IMR-90 (cell line): ENCODE measurements around the gene MUSTN1. TPM values are rescaled to one million over a fixed set of nuclear protein-coding genes. Genes with fewer than 3 reads are reported as not detected.

Experiments
- ATAC-seq: fragments of 200-7000 bp; cut with Tn5 transposase; 2 replicates; pipeline ENCODE4 v1.9.1; 2020; ENCODE audit warnings: low read depth, mild to moderate bottlenecking, moderate library complexity
- BruUV-seq: library from RNA; stranded (reverse); fragments of 400-500 nt; replicated peaks from 2 replicates; lab custom pipeline; 2021; lab: Mats Ljungman, UMichigan
- CTCF ChIA-PET: fragments of 300-600 bp; formaldehyde crosslinking; extraction: SDS; loops from one replicate; lab custom pipeline; 2021; ENCODE audit warnings: antibody characterized with exemption; lab: Yijun Ruan, JAX
- POLR2A ChIA-PET: fragments of 300-600 bp; sonication (Branson Sonifier 250); formaldehyde crosslinking; loops from one replicate; lab custom pipeline; 2022; ENCODE audit warnings: antibody characterized with exemption; ENCODE audit not compliant: unreplicated experiment; lab: Charles Lee
- DNase-seq: peaks from one replicate; pipeline ENCODE4 v3.0.0; 2013
- H2AFZ ChIP-seq: replicated peaks from 2 replicates; pipeline ENCODE3; 2013; ENCODE audit warnings: low read length, mild to moderate bottlenecking; ENCODE audit not compliant: poor library complexity
- H2AK5ac ChIP-seq: 2 replicates; pipeline ENCODE4 v1.6.1; 2013; ENCODE audit warnings: low read depth, low read length, inconsistent platforms
- H2AK9ac ChIP-seq: replicated peaks from 2 replicates; pipeline ENCODE3; 2013; ENCODE audit warnings: mild to moderate bottlenecking, low read depth, low read length, moderate library complexity; ENCODE audit not compliant: poor library complexity
- H2BK120ac ChIP-seq: 2 replicates; pipeline ENCODE4 v1.6.1; 2013; ENCODE audit warnings: low read depth, low read length, inconsistent platforms
- H2BK15ac ChIP-seq: 3 replicates; pipeline ENCODE4 v1.6.1; 2013; ENCODE audit warnings: low read depth, low read length, inconsistent platforms
- H2BK20ac ChIP-seq: 2 replicates; pipeline ENCODE4 v1.6.1; 2013; ENCODE audit warnings: low read depth, mild to moderate bottlenecking, inconsistent platforms, low read length, moderate library complexity
- H2BK5ac ChIP-seq: 2 replicates; pipeline ENCODE4 v1.6.1; 2013; ENCODE audit warnings: mild to moderate bottlenecking, low read depth, low read length, inconsistent platforms; ENCODE audit not compliant: poor library complexity, severe bottlenecking
- H3K14ac ChIP-seq: replicated peaks from 2 replicates; pipeline ENCODE4 v1.6.1; 2013; ENCODE audit warnings: low read depth, low read length, inconsistent platforms
- H3K18ac ChIP-seq: 2 replicates; pipeline ENCODE4 v1.6.1; 2013; ENCODE audit warnings: low read depth, low read length, control low read depth
- H3K23ac ChIP-seq: 2 replicates; pipeline ENCODE4 v1.6.1; 2013; ENCODE audit warnings: low read depth, low read length, inconsistent platforms
- H3K27ac ChIP-seq: 2 replicates; pipeline ENCODE4 v1.5.1; 2013; ENCODE audit warnings: mild to moderate bottlenecking, control low read depth, low read length; ENCODE audit not compliant: insufficient read depth
- H3K27me3 ChIP-seq: 2 replicates; pipeline ENCODE4 v1.6.1; 2013; ENCODE audit warnings: low read length; ENCODE audit not compliant: control insufficient read depth, insufficient read depth
- H3K36me3 ChIP-seq: 2 replicates; pipeline ENCODE4 v1.6.1; 2013; ENCODE audit warnings: low read length, mixed read lengths; ENCODE audit not compliant: control insufficient read depth, insufficient read depth
- H3K4ac ChIP-seq: 2 replicates; pipeline ENCODE4 v1.6.1; 2013; ENCODE audit warnings: low read depth, low read length, inconsistent platforms
- H3K4me1 ChIP-seq: 2 replicates; pipeline ENCODE4 v1.6.1; 2013; ENCODE audit warnings: low read length, mixed read lengths; ENCODE audit not compliant: control insufficient read depth, insufficient read depth
- H3K4me2 ChIP-seq: 2 replicates; pipeline ENCODE4 v1.6.1; 2013; ENCODE audit warnings: low read depth, mild to moderate bottlenecking, control low read depth, low read length, moderate library complexity
- H3K4me3 ChIP-seq: 2 replicates; pipeline ENCODE4 v1.5.1; 2013; ENCODE audit warnings: low read depth, mild to moderate bottlenecking, control low read depth, low read length, moderate library complexity; ENCODE audit not compliant: insufficient read depth
- H3K56ac ChIP-seq: 2 replicates; pipeline ENCODE4 v1.6.1; 2013; ENCODE audit warnings: low read length, inconsistent platforms; ENCODE audit not compliant: insufficient read depth; ENCODE audit errors: extremely low read depth
- H3K79me1 ChIP-seq, 2 experiments: 2 replicates each; pipeline ENCODE4 v1.6.1; 2013; ENCODE audit warnings: low read length in 2 of 2, inconsistent platforms in 1 of 2, low read depth in 1 of 2
- H3K9ac ChIP-seq: 2 replicates; pipeline ENCODE4 v1.6.1; 2013; ENCODE audit warnings: low read depth, low read length, control low read depth
- H3K9me1 ChIP-seq: 2 replicates; pipeline ENCODE4 v1.6.1; 2013; ENCODE audit warnings: low read length, inconsistent platforms; ENCODE audit not compliant: insufficient read depth
- H3K9me3 ChIP-seq: 2 replicates; pipeline ENCODE4 v1.6.1; 2013; ENCODE audit warnings: low read length; ENCODE audit not compliant: control insufficient read depth, insufficient read depth
- H4K20me1 ChIP-seq: 2 replicates; pipeline ENCODE4 v1.6.1; 2013; ENCODE audit warnings: low read length, inconsistent platforms; ENCODE audit not compliant: insufficient read depth
- H4K5ac ChIP-seq: 2 replicates; pipeline ENCODE4 v1.6.1; 2013; ENCODE audit warnings: mild to moderate bottlenecking, low read depth, low read length, control low read depth
- H4K8ac ChIP-seq, 2 experiments: 2 replicates each; pipeline ENCODE4 v1.6.1; 2013; ENCODE audit warnings: low read depth in 2 of 2, low read length in 2 of 2, control low read depth in 1 of 2, inconsistent platforms in 1 of 2
- H4K91ac ChIP-seq: 2 replicates; pipeline ENCODE4 v1.6.1; 2013; ENCODE audit warnings: low read depth, low read length, inconsistent platforms; ENCODE audit not compliant: insufficient read depth
- BHLHE40 ChIP-seq: fragments of 150-350 bp; IDR thresholded peaks from 2 replicates; pipeline ENCODE4 v1.6.1; 2016; ENCODE audit warnings: mild to moderate bottlenecking, low read depth, low read length
- CEBPB ChIP-seq: IDR thresholded peaks from 2 replicates; pipeline ENCODE4 v1.6.1; 2012; ENCODE audit warnings: low read depth, low read length, improper control_type of control experiment
- CHD1 ChIP-seq: IDR thresholded peaks from 2 replicates; pipeline ENCODE4 v1.6.1; 2012; ENCODE audit warnings: low read depth, low read length, improper control_type of control experiment
- FOS ChIP-seq: fragments of 150-350 bp; IDR thresholded peaks from 2 replicates; pipeline ENCODE4 v1.6.1; 2016; ENCODE audit warnings: low read depth, low read length
- MAFK ChIP-seq: IDR thresholded peaks from 2 replicates; pipeline ENCODE4 v1.6.1; 2012; ENCODE audit warnings: low read depth, low read length, improper control_type of control experiment
- MAZ ChIP-seq: IDR thresholded peaks from 2 replicates; pipeline ENCODE4 v1.6.1; 2012; ENCODE audit warnings: low read depth, mild to moderate bottlenecking, low read length, improper control_type of control experiment, moderate library complexity, borderline replicate concordance
- MXI1 ChIP-seq: IDR thresholded peaks from 2 replicates; pipeline ENCODE4 v1.6.1; 2012; ENCODE audit warnings: low read depth, mild to moderate bottlenecking, low read length, moderate library complexity, borderline replicate concordance
- NFE2L2 ChIP-seq: fragments of 150-350 bp; IDR thresholded peaks from 2 replicates; pipeline ENCODE4 v1.6.1; 2016; ENCODE audit warnings: low read depth, mild to moderate bottlenecking, low read length
- POLR2A ChIP-seq: IDR thresholded peaks from 2 replicates; pipeline ENCODE4 v1.6.1; 2012; ENCODE audit warnings: mild to moderate bottlenecking, low read depth, low read length
- RAD21 ChIP-seq: IDR thresholded peaks from 2 replicates; pipeline ENCODE4 v1.6.1; 2012; ENCODE audit warnings: low read length, improper control_type of control experiment
- RCOR1 ChIP-seq: IDR thresholded peaks from 2 replicates; pipeline ENCODE4 v1.6.1; 2012; ENCODE audit warnings: mild to moderate bottlenecking, low read length, improper control_type of control experiment; ENCODE audit not compliant: insufficient replicate concordance
- RFX5 ChIP-seq: IDR thresholded peaks from 2 replicates; pipeline ENCODE4 v1.8.0; 2012; ENCODE audit warnings: low read depth, mild to moderate bottlenecking, low read length, moderate library complexity
- SMC3 ChIP-seq: fragments of 150-350 bp; IDR thresholded peaks from 2 replicates; pipeline ENCODE4 v1.6.1; 2016; ENCODE audit warnings: low read depth, mild to moderate bottlenecking, antibody characterized with exemption, low read length, moderate library complexity
- USF2 ChIP-seq: fragments of 150-350 bp; IDR thresholded peaks from 2 replicates; pipeline ENCODE4 v1.6.1; 2017; ENCODE audit warnings: mild to moderate bottlenecking, antibody characterized with exemption, low read length, low read depth
- WGBS, 2 experiments: methylation state at CpG; one replicate each; pipeline versions ENCODE4 v1.1.5 to v1.1.7; 2013; ENCODE audit warnings: missing lambda C conversion rate in 2 of 2; ENCODE audit not compliant: insufficient read length in 1 of 2; ENCODE audit errors: extremely low coverage in 2 of 2; 5-methylcytosine and 5-hydroxymethylcytosine counted together
- dilution Hi-C: fragments of 300-500 bp; cut with HindIII; formaldehyde crosslinking; loops from one replicate; pipeline ENCODE4 v1.14.3; 2018; ENCODE audit warnings: low sequenced_read_pairs; ENCODE audit not compliant: unreplicated experiment
- in situ Hi-C: fragments of 300-500 bp; cut with MboI; formaldehyde crosslinking; loops from 3 replicates; pipeline ENCODE4 v1.14.3; 2019; ENCODE audit warnings: low sequenced_read_pairs, inconsistent platforms, mixed read lengths
- intact Hi-C: fragments of 100-400 bp; cut with micrococcal nuclease; formaldehyde crosslinking; loops from 2 replicates; pipeline ENCODE4 v1.10.0; 2022
- polyA plus RNA-seq, 3 experiments: library from polyadenylated mRNA; depleted of rRNA; stranded (reverse); fragments of >200 nt; gene quantifications; 2 replicates each; pipeline ENCODE4 v1.2.3, GENCODE V29; 2012; ENCODE audit warnings: low replicate concordance in 1 of 3
- total RNA-seq: library from RNA; depleted of rRNA; stranded (reverse); fragments of >200 nt; gene quantifications from 2 replicates; pipeline ENCODE4 v1.2.3, GENCODE V29; 2012
- TF ChIP-seq, protein P1 (sequence below): fragments of 150-350 bp; IDR thresholded peaks from 2 replicates; pipeline ENCODE4 v1.6.1; 2016; ENCODE audit warnings: low read depth, mild to moderate bottlenecking, low read length, moderate library complexity, borderline replicate concordance
- TF ChIP-seq, protein P2 (sequence below): conservative IDR thresholded peaks from 2 replicates; pipeline ENCODE4 v1.5.1; 2012; ENCODE audit warnings: mild to moderate bottlenecking, low read depth, low read length, improper control_type of control experiment

Gene MUSTN1
- total and polyA plus RNA-seq, 2 of the 4 experiments (the other 2 are of a cell fraction) = not detected

- Histone ChIP-seq H3K14ac (peak overlapping the region; percentile 57; the same call in 1 of the 2 replicates), H3K27me3 (no peaks in the 10 kb centered on the region), H4K8ac (0 out of 4 replicates have a peak overlapping the region, but pooled peaks of 1 of the 2 experiments have one; percentile 0), H3K9me1 (no peaks in the 10 kb centered on the region), H3K9ac (no peak overlapping the region), H3K18ac (no peak overlapping the region; the same call in 1 of the 2 replicates), H4K20me1 (no peaks in the 10 kb centered on the region), H2BK5ac (no peak overlapping the region), H3K23ac (no peak overlapping the region), H3K4me1 (peaks cover 5% of the 10 kb centered on the region; the same call in 1 of the 2 replicates), H2AK9ac (no peak overlapping the region), H3K4me3 (no peak overlapping the region), H2AFZ (peak overlapping the region; percentile 66), H2BK120ac (peak overlapping the region; percentile 16), H3K4ac (peak overlapping the region; percentile 11; the same call in 1 of the 2 replicates), H3K9me3 (no peaks in the 10 kb centered on the region), H3K4me2 (no peak overlapping the region), H2BK20ac (no peak overlapping the region), H3K56ac (no peak overlapping the region), H3K27ac (no peak overlapping the region), H2AK5ac (no peak overlapping the region), H3K36me3 (no peaks in the 10 kb centered on the region), H4K91ac (peak overlapping the region; percentile 56), H4K5ac (no peak overlapping the region), H2BK15ac (no peak overlapping the region), H3K79me1 (no peaks in the 10 kb centered on the region)
- intact Hi-C loops (no loop called here), dilution Hi-C loops (no loop called here), in situ Hi-C loops (no loop called here)
- no TSS peak for BruUV-seq
- ChIA-PET POLR2A (no interaction called here), CTCF (no interaction called here)
- DNase-seq (no peak), ATAC-seq (peak; percentile 62)
- WGBS, 2 experiments = 40% methylated on average over 1 of the region's 5 CpGs; no CpG with 5 or more reads in 1 of the 2 experiments
- TF ChIP-seq RFX5 (no peak), POLR2A (no peak), FOS (no peak), SMC3 (no peak), NFE2L2 (no peak), MAFK (no peak), BHLHE40 (no peak), RCOR1 (no peak), RAD21 (no peak), USF2 (no peak), CHD1 (no peak), MXI1 (no peak), CEBPB (no peak), MAZ (no peak)
- TF ChIP-seq, protein P1, sequence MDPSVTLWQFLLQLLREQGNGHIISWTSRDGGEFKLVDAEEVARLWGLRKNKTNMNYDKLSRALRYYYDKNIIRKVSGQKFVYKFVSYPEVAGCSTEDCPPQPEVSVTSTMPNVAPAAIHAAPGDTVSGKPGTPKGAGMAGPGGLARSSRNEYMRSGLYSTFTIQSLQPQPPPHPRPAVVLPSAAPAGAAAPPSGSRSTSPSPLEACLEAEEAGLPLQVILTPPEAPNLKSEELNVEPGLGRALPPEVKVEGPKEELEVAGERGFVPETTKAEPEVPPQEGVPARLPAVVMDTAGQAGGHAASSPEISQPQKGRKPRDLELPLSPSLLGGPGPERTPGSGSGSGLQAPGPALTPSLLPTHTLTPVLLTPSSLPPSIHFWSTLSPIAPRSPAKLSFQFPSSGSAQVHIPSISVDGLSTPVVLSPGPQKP = no peak
- TF ChIP-seq, protein P2, sequence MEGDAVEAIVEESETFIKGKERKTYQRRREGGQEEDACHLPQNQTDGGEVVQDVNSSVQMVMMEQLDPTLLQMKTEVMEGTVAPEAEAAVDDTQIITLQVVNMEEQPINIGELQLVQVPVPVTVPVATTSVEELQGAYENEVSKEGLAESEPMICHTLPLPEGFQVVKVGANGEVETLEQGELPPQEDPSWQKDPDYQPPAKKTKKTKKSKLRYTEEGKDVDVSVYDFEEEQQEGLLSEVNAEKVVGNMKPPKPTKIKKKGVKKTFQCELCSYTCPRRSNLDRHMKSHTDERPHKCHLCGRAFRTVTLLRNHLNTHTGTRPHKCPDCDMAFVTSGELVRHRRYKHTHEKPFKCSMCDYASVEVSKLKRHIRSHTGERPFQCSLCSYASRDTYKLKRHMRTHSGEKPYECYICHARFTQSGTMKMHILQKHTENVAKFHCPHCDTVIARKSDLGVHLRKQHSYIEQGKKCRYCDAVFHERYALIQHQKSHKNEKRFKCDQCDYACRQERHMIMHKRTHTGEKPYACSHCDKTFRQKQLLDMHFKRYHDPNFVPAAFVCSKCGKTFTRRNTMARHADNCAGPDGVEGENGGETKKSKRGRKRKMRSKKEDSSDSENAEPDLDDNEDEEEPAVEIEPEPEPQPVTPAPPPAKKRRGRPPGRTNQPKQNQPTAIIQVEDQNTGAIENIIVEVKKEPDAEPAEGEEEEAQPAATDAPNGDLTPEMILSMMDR = no peak
These were observed 33.0 kb downstream of the MUSTN1 start for GRCh38 chr3:52801839-52802238.
